Measurements from ENCODE around the gene TNFRSF6B.

The TNFRSF6B gene

DNA sequence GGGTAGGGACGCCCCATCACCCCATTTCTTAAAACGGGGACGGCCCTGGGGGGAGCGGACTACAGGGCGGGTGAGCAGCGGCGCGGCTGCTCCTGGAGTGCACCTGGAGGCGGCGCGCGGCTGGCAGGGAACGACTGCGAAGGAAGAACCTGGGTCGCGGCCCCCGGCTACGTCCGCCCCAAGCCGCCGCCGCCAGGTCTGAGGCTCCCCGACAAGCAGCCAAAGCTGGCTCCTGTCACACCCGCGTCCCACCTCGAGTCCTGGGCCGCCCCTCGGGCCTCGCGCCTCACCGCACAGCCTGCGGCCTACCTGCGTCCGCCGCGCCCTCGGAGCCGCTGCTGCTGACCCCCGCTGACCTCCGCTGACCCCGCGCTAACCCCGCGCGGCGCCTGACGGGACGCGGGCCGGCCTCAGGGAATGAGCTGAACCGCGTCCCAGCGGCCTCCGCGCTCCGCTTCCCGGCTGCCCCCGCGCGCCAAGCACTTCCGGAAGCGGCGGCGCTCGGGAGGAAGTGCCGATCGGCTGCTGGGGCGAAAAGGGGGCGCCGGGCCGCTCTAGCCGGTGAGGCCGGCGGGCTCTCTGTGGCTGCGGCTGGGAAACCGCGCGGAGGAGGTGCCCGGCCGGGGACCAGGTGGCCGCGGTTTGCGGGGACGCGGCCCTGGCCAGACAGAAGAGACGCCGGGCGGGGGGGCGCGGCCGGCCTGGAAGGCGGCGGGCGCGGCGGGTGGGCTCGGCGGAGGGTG, 11.3 kb downstream of the TNFRSF6B start, which contains the start of the genes ARFRP1 and ZGPAT:
Gene ARFRP1 (minus strand): TSS at position 419 of the 743 bp plus-strand sequence. CDS start 885 bp downstream, outside the sequence.
Gene ZGPAT (plus strand): TSS at position 482 of the 743 bp plus-strand sequence. CDS start 542 bp downstream, outside the sequence.
- DNase-seq (ENCODE audit: low read depth): peak; percentile 94
- TF ChIP-seq, protein P1, sequence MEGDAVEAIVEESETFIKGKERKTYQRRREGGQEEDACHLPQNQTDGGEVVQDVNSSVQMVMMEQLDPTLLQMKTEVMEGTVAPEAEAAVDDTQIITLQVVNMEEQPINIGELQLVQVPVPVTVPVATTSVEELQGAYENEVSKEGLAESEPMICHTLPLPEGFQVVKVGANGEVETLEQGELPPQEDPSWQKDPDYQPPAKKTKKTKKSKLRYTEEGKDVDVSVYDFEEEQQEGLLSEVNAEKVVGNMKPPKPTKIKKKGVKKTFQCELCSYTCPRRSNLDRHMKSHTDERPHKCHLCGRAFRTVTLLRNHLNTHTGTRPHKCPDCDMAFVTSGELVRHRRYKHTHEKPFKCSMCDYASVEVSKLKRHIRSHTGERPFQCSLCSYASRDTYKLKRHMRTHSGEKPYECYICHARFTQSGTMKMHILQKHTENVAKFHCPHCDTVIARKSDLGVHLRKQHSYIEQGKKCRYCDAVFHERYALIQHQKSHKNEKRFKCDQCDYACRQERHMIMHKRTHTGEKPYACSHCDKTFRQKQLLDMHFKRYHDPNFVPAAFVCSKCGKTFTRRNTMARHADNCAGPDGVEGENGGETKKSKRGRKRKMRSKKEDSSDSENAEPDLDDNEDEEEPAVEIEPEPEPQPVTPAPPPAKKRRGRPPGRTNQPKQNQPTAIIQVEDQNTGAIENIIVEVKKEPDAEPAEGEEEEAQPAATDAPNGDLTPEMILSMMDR (IDR thresholded peaks at IDR 0.05; ENCODE audit: insufficient read depth, low read depth, low read length, missing control alignments): no peak

DNA sequence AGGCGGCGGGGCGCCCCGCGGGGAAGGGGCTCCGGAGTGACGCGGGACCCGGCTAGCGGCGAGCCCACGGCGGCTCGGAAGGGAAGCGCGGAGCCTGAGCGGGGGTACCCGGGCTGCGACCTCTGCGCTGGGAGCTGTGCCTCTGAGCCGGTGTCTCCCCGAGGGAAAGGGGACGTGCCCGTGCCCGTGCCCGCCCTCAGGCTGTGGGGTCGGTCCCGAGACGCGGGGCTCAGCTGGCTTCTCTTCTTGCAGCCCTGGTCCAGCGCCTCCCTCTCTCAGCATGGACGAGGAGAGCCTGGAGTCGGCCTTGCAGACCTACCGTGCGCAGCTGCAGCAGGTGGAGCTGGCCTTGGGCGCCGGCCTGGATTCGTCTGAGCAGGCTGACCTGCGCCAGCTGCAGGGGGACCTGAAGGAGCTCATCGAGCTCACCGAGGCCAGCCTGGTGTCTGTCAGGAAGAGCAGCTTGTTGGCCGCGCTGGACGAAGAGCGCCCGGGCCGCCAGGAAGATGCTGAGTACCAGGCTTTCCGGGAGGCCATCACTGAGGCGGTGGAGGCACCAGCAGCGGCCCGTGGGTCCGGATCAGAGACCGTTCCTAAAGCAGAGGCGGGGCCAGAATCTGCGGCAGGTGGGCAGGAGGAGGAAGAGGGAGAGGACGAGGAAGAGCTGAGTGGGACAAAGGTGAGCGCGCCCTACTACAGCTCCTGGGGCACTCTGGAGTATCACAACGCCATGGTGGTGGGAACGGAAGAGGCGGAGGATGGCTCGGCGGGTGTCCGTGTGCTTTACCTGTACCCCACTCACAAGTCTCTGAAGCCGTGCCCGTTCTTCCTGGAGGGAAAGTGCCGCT, 12.1 kb downstream of the TNFRSF6B start:
- TF ChIP-seq, protein P1 (IDR thresholded peaks at IDR 0.05; ENCODE audit: insufficient read depth, low read depth, low read length, missing control alignments): no peak
- DNase-seq (ENCODE audit: low read depth): peak; percentile 43
- peak overlapping the region; percentile 77 for H3K4me3 ChIP-seq (ENCODE audit: low read depth, low read length)

More for the DNA sequence above, 11.3 kb downstream of the TNFRSF6B start, which contains the start of the genes ARFRP1 and ZGPAT:
- H3K4me3 ChIP-seq (ENCODE audit: low read depth, low read length): peak within 1 kb of the TSS; percentile 77

DNA sequence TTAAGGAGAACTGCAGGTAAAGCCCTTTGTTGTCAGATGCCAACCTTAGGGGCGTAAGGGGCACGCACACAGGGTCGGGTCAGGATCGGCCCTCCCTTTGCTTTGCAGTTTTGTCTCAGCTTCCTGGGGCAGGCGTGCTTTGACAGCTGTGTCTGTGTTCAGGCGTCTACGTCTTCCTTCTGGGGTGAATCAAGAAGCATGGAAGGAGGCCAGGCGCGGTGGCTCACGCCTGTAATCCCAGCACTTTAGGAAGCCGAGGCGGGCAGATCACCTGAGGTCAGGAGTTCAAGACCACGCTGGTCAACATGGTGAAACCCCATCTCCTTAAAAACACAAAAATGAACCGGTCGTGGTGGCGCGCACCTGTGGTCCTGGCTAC, 12.7 kb downstream of the TNFRSF6B start:
- peak overlapping the region; percentile 77 for H3K4me3 ChIP-seq (ENCODE audit: low read depth, low read length)
- TF ChIP-seq, protein P1 (IDR thresholded peaks at IDR 0.05; ENCODE audit: insufficient read depth, low read depth, low read length, missing control alignments): no peak
- peak; percentile 4 for DNase-seq (ENCODE audit: low read depth)

DNA sequence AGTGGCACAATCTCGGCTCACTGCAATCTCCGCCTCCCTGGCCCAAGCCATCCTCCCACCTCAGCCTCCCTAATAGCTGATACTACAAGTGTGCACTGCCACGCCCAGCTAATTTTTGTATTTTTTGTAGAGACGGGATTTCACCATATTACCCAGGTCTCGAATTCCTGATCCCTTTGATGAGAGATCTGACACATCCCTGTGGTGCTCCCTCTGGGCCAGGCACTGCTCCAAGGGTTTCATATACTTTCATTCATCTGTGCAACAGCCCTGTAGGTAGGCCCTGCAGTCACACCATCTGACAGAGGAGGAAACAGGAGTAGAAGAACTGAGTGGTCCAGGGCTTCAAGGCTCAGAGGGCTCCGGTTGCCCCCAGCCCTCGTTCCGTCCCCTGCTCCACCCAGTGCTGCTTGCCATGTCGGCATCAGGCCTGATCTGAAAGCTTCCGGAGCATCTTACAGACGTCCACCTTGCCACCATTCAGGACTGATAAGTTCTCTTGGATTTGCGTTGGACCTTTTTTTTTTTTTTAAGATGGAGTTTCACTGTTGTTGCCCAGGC, 14.7 kb downstream of the TNFRSF6B start:
- TF ChIP-seq, protein P1 (IDR thresholded peaks at IDR 0.05; ENCODE audit: insufficient read depth, low read depth, low read length, missing control alignments): no peak
- no peak for DNase-seq (ENCODE audit: low read depth)
- H3K4me3 ChIP-seq (ENCODE audit: low read depth, low read length): no peak overlapping the region

DNA sequence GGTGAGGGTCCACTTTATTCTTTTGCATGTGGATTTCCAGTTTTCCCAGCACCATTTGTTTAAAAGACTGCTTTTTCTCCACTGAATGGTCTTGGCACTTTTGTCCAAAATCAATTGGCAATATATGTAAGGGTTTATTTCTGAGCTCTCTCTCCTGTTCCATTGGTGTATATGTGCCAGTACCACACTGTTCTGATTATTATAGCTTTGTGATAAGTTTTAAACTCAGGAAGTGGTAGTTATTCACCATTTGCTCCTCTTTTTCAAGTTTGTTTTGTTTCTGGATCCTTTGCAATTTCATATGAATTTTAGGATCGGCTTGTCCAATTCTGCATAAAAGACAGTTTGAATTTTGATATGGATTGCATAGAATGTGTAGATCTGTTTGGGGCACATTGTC, 15.7 kb downstream of the TNFRSF6B start:
- no peak for DNase-seq (ENCODE audit: low read depth)
- no peak overlapping the region for H3K4me3 ChIP-seq (ENCODE audit: low read depth, low read length)
- TF ChIP-seq, protein P1 (IDR thresholded peaks at IDR 0.05; ENCODE audit: insufficient read depth, low read depth, low read length, missing control alignments): no peak

DNA sequence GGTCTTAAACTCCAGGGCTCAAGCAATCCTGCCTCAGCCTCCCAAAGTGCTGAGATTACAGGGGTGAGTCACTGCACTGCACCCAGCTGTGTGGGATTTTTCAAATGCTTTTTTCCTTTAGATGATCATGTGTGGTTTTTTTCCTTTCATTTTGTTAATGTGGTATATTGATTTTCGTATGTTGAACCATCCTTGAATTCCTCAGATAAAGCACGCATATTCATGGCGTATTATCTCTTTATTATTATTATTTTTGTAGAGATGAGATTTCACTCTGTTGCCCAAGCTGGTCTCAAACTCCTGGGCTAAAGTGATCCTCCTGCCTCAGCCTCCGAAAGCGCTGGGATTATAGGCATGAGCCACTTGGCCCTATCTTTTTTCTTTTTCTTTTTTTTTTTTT, 18.4 kb downstream of the TNFRSF6B start:
- DNase-seq (ENCODE audit: low read depth): no peak
- TF ChIP-seq, protein P1 (IDR thresholded peaks at IDR 0.05; ENCODE audit: insufficient read depth, low read depth, low read length, missing control alignments): no peak
- no peak overlapping the region for H3K4me3 ChIP-seq (ENCODE audit: low read depth, low read length)
